Activated naive CD4-positive, alpha-beta T cell treated with anti-CD3 and anti-CD28 coated beads, Interleukin-2, amount 10 ng/mL, durations not matched to agents 7 days and 5 days (primary cell): Measurements from ENCODE around the gene ARVCF.
A peak's percentile ranks its signal among the peaks of the same experiment; 100 is the strongest.

Experiments used
- CTCF ChIA-PET: fragments of 350-600 bp; sonication (Branson Sonifier 250); formaldehyde crosslinking; loops from one replicate; lab custom pipeline; 2021; ENCODE audit warnings: antibody characterized with exemption; lab: Charles Lee
- DNase-seq: peaks from one replicate; pipeline ENCODE4 v3.0.0-alpha.2; 2020
- H3K27ac Mint-ChIP-seq: one replicate; pipeline ENCODE4 v1.8.0; 2021; ENCODE audit warnings: mild to moderate bottlenecking, moderate library complexity, mixed read lengths
- H3K27me3 Mint-ChIP-seq: one replicate; pipeline ENCODE4 v1.8.0; 2021; ENCODE audit warnings: mild to moderate bottlenecking, mixed read lengths
- H3K36me3 Mint-ChIP-seq: one replicate; pipeline ENCODE4 v1.8.0; 2021; ENCODE audit warnings: mixed read lengths
- H3K4me1 Mint-ChIP-seq: one replicate; pipeline ENCODE4 v1.8.0; 2021; ENCODE audit warnings: mixed read lengths
- H3K4me3 Mint-ChIP-seq: one replicate; pipeline ENCODE4 v1.8.0; 2021; ENCODE audit warnings: mild to moderate bottlenecking, moderate library complexity, mixed read lengths
- H3K9me3 Mint-ChIP-seq: one replicate; pipeline ENCODE4 v1.8.0; 2021; ENCODE audit warnings: mixed read lengths

ARVCF gene

GRCh38 chr22:19988965-19989724 lies 27.5 kb downstream of the ARVCF start:
- Mint-ChIP-seq H3K27me3 (peaks cover 48% of the 10 kb centered on the region), H3K4me3 (no peak overlapping the region), H3K9me3 (no peaks in the 10 kb centered on the region), H3K27ac (no peak overlapping the region), H3K4me1 (peaks cover 2% of the 10 kb centered on the region), H3K36me3 (no peaks in the 10 kb centered on the region)
- CTCF ChIA-PET, result no interaction called here
- DNase-seq, result no peak

- Mint-ChIP-seq H3K4me3 (no peak overlapping the region), H3K9me3 (no peaks in the 10 kb centered on the region)
- CTCF ChIA-PET, result no interaction called here
Observed at GRCh38 chr22:19988331-19988808, 28.3 kb downstream of the ARVCF start.

GRCh38 chr22:19987394-19988306 lies 29.0 kb downstream of the ARVCF start:
- Mint-ChIP-seq H3K36me3 (no peaks in the 10 kb centered on the region), H3K4me3 (peak overlapping the region; percentile 45), H3K4me1 (peaks cover 2% of the 10 kb centered on the region), H3K27me3 (peaks cover 48% of the 10 kb centered on the region), H3K9me3 (no peaks in the 10 kb centered on the region), H3K27ac (no peak overlapping the region)
- no peak for DNase-seq
- CTCF ChIA-PET, result no interaction called here

More at GRCh38 chr22:19988331-19988808, 28.3 kb downstream of the ARVCF start:
- DNase-seq, result no peak
- Mint-ChIP-seq H3K4me1 (peaks cover 2% of the 10 kb centered on the region), H3K27me3 (peaks cover 48% of the 10 kb centered on the region), H3K36me3 (no peaks in the 10 kb centered on the region), H3K27ac (no peak overlapping the region)

- H3K27me3 Mint-ChIP-seq, result peaks cover 48% of the 10 kb centered on the region
- no peaks in the 10 kb centered on the region for H3K9me3 Mint-ChIP-seq
- peaks cover 2% of the 10 kb centered on the region for H3K4me1 Mint-ChIP-seq
- peak overlapping the region; percentile 44 for H3K4me3 Mint-ChIP-seq
- H3K36me3 Mint-ChIP-seq, result no peaks in the 10 kb centered on the region
- CTCF ChIA-PET, result no interaction called here
- H3K27ac Mint-ChIP-seq, result no peak overlapping the region
- DNase-seq, result peak; percentile 81
Observed at GRCh38 chr22:19986410-19987341, 29.9 kb downstream of the ARVCF start.

- Mint-ChIP-seq H3K4me1 (peaks cover 2% of the 10 kb centered on the region), H3K27me3 (peaks cover 48% of the 10 kb centered on the region), H3K4me3 (no peak overlapping the region), H3K27ac (no peak overlapping the region), H3K36me3 (no peaks in the 10 kb centered on the region), H3K9me3 (no peaks in the 10 kb centered on the region)
- CTCF ChIA-PET, result no interaction called here
- DNase-seq, result no peak
Observed at GRCh38 chr22:19986011-19986409, 30.6 kb downstream of the ARVCF start.

- H3K27ac Mint-ChIP-seq, result no peak overlapping the region
Observed at GRCh38 chr22:19984851-19985811, 31.5 kb downstream of the ARVCF start.

GRCh38 chr22:19984201-19984753 lies 32.3 kb downstream of the ARVCF start:
- CTCF ChIA-PET, result interaction anchor here (1.6 kb wide), 1 partner anchor 9 kb away, joined by 5 read pairs; no protein-coding TSS in a partner anchor
- no peak overlapping the region for H3K4me3 Mint-ChIP-seq
- H3K36me3 Mint-ChIP-seq, result no peaks in the 10 kb centered on the region
- peaks cover 2% of the 10 kb centered on the region for H3K4me1 Mint-ChIP-seq
- peaks cover 35% of the 10 kb centered on the region for H3K27me3 Mint-ChIP-seq
- no peak overlapping the region for H3K27ac Mint-ChIP-seq
- DNase-seq, result no peak
- no peaks in the 10 kb centered on the region for H3K9me3 Mint-ChIP-seq

More at GRCh38 chr22:19984851-19985811, 31.5 kb downstream of the ARVCF start:
- peaks cover 2% of the 10 kb centered on the region for H3K4me1 Mint-ChIP-seq
- no peak for DNase-seq
- no peak overlapping the region for H3K4me3 Mint-ChIP-seq
- no peaks in the 10 kb centered on the region for H3K36me3 Mint-ChIP-seq
- CTCF ChIA-PET, result interaction anchor here (1.6 kb wide), 1 partner anchor 10 kb away, joined by 5 read pairs; no protein-coding TSS in a partner anchor
- H3K9me3 Mint-ChIP-seq, result no peaks in the 10 kb centered on the region
- peaks cover 43% of the 10 kb centered on the region for H3K27me3 Mint-ChIP-seq

GRCh38 chr22:19983741-19984140 lies 32.9 kb downstream of the ARVCF start:
- no peaks in the 10 kb centered on the region for H3K9me3 Mint-ChIP-seq
- no peaks in the 10 kb centered on the region for H3K36me3 Mint-ChIP-seq
- no peak overlapping the region for H3K4me3 Mint-ChIP-seq
- no peak overlapping the region for H3K27ac Mint-ChIP-seq
- peaks cover 2% of the 10 kb centered on the region for H3K4me1 Mint-ChIP-seq
- CTCF ChIA-PET, result interaction anchor here (1.6 kb wide), 1 partner anchor 9 kb away, joined by 5 read pairs; no protein-coding TSS in a partner anchor
- DNase-seq, result no peak
- H3K27me3 Mint-ChIP-seq, result peaks cover 30% of the 10 kb centered on the region

GRCh38 chr22:19982991-19983578 lies 33.5 kb downstream of the ARVCF start:
- CTCF ChIA-PET, result interaction anchor here (1.6 kb wide), 1 partner anchor 8 kb away, joined by 5 read pairs; no protein-coding TSS in a partner anchor
- H3K4me3 Mint-ChIP-seq, result no peak overlapping the region
- no peak overlapping the region for H3K27ac Mint-ChIP-seq
- H3K36me3 Mint-ChIP-seq, result no peaks in the 10 kb centered on the region
- peaks cover 26% of the 10 kb centered on the region for H3K27me3 Mint-ChIP-seq
- DNase-seq, result no peak
- H3K9me3 Mint-ChIP-seq, result no peaks in the 10 kb centered on the region
- H3K4me1 Mint-ChIP-seq, result peaks cover 2% of the 10 kb centered on the region

- Mint-ChIP-seq H3K27me3 (peaks cover 19% of the 10 kb centered on the region), H3K4me3 (no peak overlapping the region), H3K9me3 (no peaks in the 10 kb centered on the region), H3K27ac (no peak overlapping the region), H3K36me3 (no peaks in the 10 kb centered on the region), H3K4me1 (peaks cover 2% of the 10 kb centered on the region)
- no peak for DNase-seq
- CTCF ChIA-PET, result interaction anchor here (2.0 kb wide), 1 partner anchor 11 kb away, joined by 5 read pairs; no protein-coding TSS in a partner anchor
Observed at GRCh38 chr22:19981961-19982920, 34.4 kb downstream of the ARVCF start.
